GM18505 (cell line): ENCODE data around the gene S100A8.

Experiments used
- ATAC-seq: cut with Tn5 transposase; IDR thresholded peaks from one replicate; pipeline ENCODE4 v1.9.1; 2021; ENCODE audit not compliant: unreplicated experiment
- POLR2A ChIP-seq: IDR thresholded peaks from 4 replicates; pipeline ENCODE4 v1.6.1; 2011; ENCODE audit warnings: borderline replicate concordance; ENCODE audit not compliant: insufficient read depth, insufficient read length; ENCODE audit errors: extremely low read depth

The S100A8 gene

GRCh38 chr1:153404086-153404635, 13.3 kb upstream of the S100A8 start:
- TF ChIP-seq POLR2A: no peak
- no peak for ATAC-seq

- no peak for ATAC-seq
- TF ChIP-seq POLR2A: no peak
Measured at GRCh38 chr1:153403421-153404085, 12.7 kb upstream of the S100A8 start.

GRCh38 chr1:153402226-153402625, 11.4 kb upstream of the S100A8 start:
- TF ChIP-seq POLR2A: no peak
- ATAC-seq: no peak

GRCh38 chr1:153401461-153401860, 10.6 kb upstream of the S100A8 start:
- TF ChIP-seq POLR2A: no peak

GRCh38 chr1:153400244-153400643, 9.4 kb upstream of the S100A8 start:
- TF ChIP-seq POLR2A: no peak

More at GRCh38 chr1:153401461-153401860, 10.6 kb upstream of the S100A8 start:
- no peak for ATAC-seq

GRCh38 chr1:153399401-153400055, 8.7 kb upstream of the S100A8 start:
- no peak for TF ChIP-seq POLR2A
- ATAC-seq: no peak

More at GRCh38 chr1:153400244-153400643, 9.4 kb upstream of the S100A8 start:
- no peak for ATAC-seq

GRCh38 chr1:153397924-153398651, 7.2 kb upstream of the S100A8 start:
- no peak for TF ChIP-seq POLR2A
- no peak for ATAC-seq

GRCh38 chr1:153397051-153397923, 6.4 kb upstream of the S100A8 start:
- no peak for TF ChIP-seq POLR2A
- ATAC-seq: no peak

- TF ChIP-seq POLR2A: no peak
- ATAC-seq: no peak
Measured at GRCh38 chr1:153396461-153396860, 5.6 kb upstream of the S100A8 start.

- no peak for TF ChIP-seq POLR2A
- ATAC-seq: no peak
Measured at GRCh38 chr1:153395776-153396175, 4.9 kb upstream of the S100A8 start.

GRCh38 chr1:153395136-153395685, 4.3 kb upstream of the S100A8 start:
- ATAC-seq: no peak
- TF ChIP-seq POLR2A: no peak

GRCh38 chr1:153394391-153394790, 3.5 kb upstream of the S100A8 start:
- no peak for TF ChIP-seq POLR2A
- ATAC-seq: no peak
